Panc1 (cell line): Measurements from ENCODE around the gene ZC3H7A. TPM values are rescaled to one million over a fixed set of nuclear protein-coding genes. Genes with fewer than 3 reads are reported as not detected.

Experiments
- ATAC-seq: fragments of 200-7000 bp; cut with Tn5 transposase; 2 replicates; pipeline ENCODE4 v1.9.1; 2020; ENCODE audit warnings: mild to moderate bottlenecking, moderate library complexity
- BruUV-seq: library from RNA; stranded (reverse); fragments of 400-500 nt; replicated peaks from 2 replicates; lab custom pipeline; 2021; lab: Mats Ljungman, UMichigan
- CTCF ChIA-PET: fragments of 300-600 bp; sonication (Branson Sonifier 250); formaldehyde crosslinking; loops from one replicate; lab custom pipeline; 2022; ENCODE audit warnings: antibody characterized with exemption; lab: Charles Lee
- POLR2A ChIA-PET: fragments of 300-600 bp; sonication (Branson Sonifier 250); formaldehyde crosslinking; loops from one replicate; lab custom pipeline; 2022; ENCODE audit warnings: antibody characterized with exemption; lab: Charles Lee
- DNase-seq: peaks from one replicate; pipeline ENCODE4 v3.0.0-alpha.2; 2010; ENCODE audit warnings: low read depth, low spot score
- H3K27ac ChIP-seq: 2 replicates; pipeline ENCODE4 v1.5.1; 2011; ENCODE audit warnings: mild to moderate bottlenecking, low read length, inconsistent platforms
- H3K27me3 ChIP-seq: fragments of 200-500 bp; sonication (Bioruptor generic); 2 replicates; pipeline ENCODE4 v1.6.0; 2014; ENCODE audit warnings: low read length, inconsistent platforms; ENCODE audit not compliant: control insufficient read depth, insufficient read depth
- H3K36me3 ChIP-seq: fragments of 200-500 bp; sonication (Bioruptor generic); 2 replicates; pipeline ENCODE4 v1.5.1; 2014; ENCODE audit warnings: inconsistent platforms, mild to moderate bottlenecking, low read length, moderate library complexity; ENCODE audit not compliant: control insufficient read depth, insufficient read depth
- H3K4me1 ChIP-seq: 2 replicates; pipeline ENCODE4 v1.5.1; 2011; ENCODE audit warnings: inconsistent platforms, mild to moderate bottlenecking, low read length, moderate library complexity; ENCODE audit not compliant: control insufficient read depth, insufficient read depth
- H3K4me3 ChIP-seq, 2 experiments: 2 replicates each; pipeline ENCODE4 v1.5.1; 2011 to 2012; ENCODE audit warnings: low read depth in 2 of 2, low read length in 2 of 2, mild to moderate bottlenecking in 2 of 2, inconsistent platforms in 1 of 2, moderate library complexity in 1 of 2
- H3K9me3 ChIP-seq: fragments of 200-500 bp; sonication (Bioruptor generic); 2 replicates; pipeline ENCODE4 v1.5.1; 2014; ENCODE audit warnings: low read depth, mild to moderate bottlenecking, inconsistent platforms, low read length, moderate library complexity; ENCODE audit not compliant: control insufficient read depth, insufficient read depth
- CTCF ChIP-seq: fragments of 450-650 bp; IDR thresholded peaks from 2 replicates; pipeline ENCODE4 v1.5.1; 2017; ENCODE audit warnings: mild to moderate bottlenecking
- POLR2AphosphoS5 ChIP-seq: IDR thresholded peaks from 2 replicates; pipeline ENCODE4 v1.6.1; 2012; ENCODE audit warnings: mild to moderate bottlenecking, low read depth, low read length, moderate library complexity
- SIN3A ChIP-seq: IDR thresholded peaks from 2 replicates; pipeline ENCODE4 v1.6.1; 2012; ENCODE audit warnings: low read depth, mild to moderate bottlenecking, low read length, moderate library complexity, borderline replicate concordance; ENCODE audit not compliant: insufficient read depth
- TCF7L2 ChIP-seq: IDR thresholded peaks from 2 replicates; pipeline ENCODE4 v1.6.1; 2011; ENCODE audit warnings: mild to moderate bottlenecking, low read depth, low read length, inconsistent platforms
- in situ Hi-C: cut with HindIII; loops from 2 replicates; pipeline ENCODE4 v1.10.0; 2016; ENCODE audit warnings: low sequenced_read_pairs, low pct_unique_long_range_greater_than_20kb
- intact Hi-C: fragments of 100-400 bp; cut with micrococcal nuclease; formaldehyde crosslinking; loops from one replicate; pipeline ENCODE4 v1.10.0; 2022; ENCODE audit not compliant: unreplicated experiment
- total RNA-seq: library from RNA; stranded (reverse); gene quantifications from one replicate; pipeline ENCODE4 v1.2.1, GENCODE V29; 2021; ENCODE audit not compliant: unreplicated experiment
- TF ChIP-seq, protein P1 (sequence below), 2 experiments: IDR thresholded peaks; 2 replicates each; pipeline ENCODE4 v1.6.1; 2011 to 2012; ENCODE audit warnings: low read depth in 2 of 2, control low read depth in 1 of 2, low read length in 1 of 2, mild to moderate bottlenecking in 1 of 2, moderate library complexity in 1 of 2; ENCODE audit not compliant: insufficient read depth in 1 of 2

The ZC3H7A gene
- total RNA-seq, 1 experiment from 2014 or later, result 52.3 TPM

GRCh38 chr16:11794447-11794846 lies 2.6 kb downstream of the ZC3H7A start:
- Histone ChIP-seq H3K4me3 (0 out of 4 replicates have a peak overlapping the region, but pooled peaks of 1 of the 2 experiments have one; percentile 11), H3K36me3 (no peaks in the 10 kb centered on the region; the same call in none of the 2 replicates), H3K27me3 (no peaks in the 10 kb centered on the region), H3K9me3 (no peaks in the 10 kb centered on the region), H3K27ac (peak overlapping the region; percentile 92), H3K4me1 (peaks cover 35% of the 10 kb centered on the region)
- in situ Hi-C loops (no loop called here), intact Hi-C loops (no loop called here)
- no peak for DNase-seq
- ChIA-PET CTCF (no interaction called here), POLR2A (interaction anchor here (0.6 kb wide), 1 partner anchor 12 kb away, joined by 3 read pairs; no protein-coding TSS in a partner anchor)
- ATAC-seq, result no peak
- TF ChIP-seq SIN3A, result no peak
- TF ChIP-seq, protein P1, sequence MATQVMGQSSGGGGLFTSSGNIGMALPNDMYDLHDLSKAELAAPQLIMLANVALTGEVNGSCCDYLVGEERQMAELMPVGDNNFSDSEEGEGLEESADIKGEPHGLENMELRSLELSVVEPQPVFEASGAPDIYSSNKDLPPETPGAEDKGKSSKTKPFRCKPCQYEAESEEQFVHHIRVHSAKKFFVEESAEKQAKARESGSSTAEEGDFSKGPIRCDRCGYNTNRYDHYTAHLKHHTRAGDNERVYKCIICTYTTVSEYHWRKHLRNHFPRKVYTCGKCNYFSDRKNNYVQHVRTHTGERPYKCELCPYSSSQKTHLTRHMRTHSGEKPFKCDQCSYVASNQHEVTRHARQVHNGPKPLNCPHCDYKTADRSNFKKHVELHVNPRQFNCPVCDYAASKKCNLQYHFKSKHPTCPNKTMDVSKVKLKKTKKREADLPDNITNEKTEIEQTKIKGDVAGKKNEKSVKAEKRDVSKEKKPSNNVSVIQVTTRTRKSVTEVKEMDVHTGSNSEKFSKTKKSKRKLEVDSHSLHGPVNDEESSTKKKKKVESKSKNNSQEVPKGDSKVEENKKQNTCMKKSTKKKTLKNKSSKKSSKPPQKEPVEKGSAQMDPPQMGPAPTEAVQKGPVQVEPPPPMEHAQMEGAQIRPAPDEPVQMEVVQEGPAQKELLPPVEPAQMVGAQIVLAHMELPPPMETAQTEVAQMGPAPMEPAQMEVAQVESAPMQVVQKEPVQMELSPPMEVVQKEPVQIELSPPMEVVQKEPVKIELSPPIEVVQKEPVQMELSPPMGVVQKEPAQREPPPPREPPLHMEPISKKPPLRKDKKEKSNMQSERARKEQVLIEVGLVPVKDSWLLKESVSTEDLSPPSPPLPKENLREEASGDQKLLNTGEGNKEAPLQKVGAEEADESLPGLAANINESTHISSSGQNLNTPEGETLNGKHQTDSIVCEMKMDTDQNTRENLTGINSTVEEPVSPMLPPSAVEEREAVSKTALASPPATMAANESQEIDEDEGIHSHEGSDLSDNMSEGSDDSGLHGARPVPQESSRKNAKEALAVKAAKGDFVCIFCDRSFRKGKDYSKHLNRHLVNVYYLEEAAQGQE (IDR thresholded peaks at IDR 0.05; ENCODE audit: insufficient read depth in 1 of 2, low read depth in 2 of 2, low read length in 1 of 2), result no peak
- no peak for TF ChIP-seq POLR2AphosphoS5
- TF ChIP-seq TCF7L2, result no peak
- TF ChIP-seq CTCF, result no peak
- BruUV-seq, result no TSS peak

DNA sequence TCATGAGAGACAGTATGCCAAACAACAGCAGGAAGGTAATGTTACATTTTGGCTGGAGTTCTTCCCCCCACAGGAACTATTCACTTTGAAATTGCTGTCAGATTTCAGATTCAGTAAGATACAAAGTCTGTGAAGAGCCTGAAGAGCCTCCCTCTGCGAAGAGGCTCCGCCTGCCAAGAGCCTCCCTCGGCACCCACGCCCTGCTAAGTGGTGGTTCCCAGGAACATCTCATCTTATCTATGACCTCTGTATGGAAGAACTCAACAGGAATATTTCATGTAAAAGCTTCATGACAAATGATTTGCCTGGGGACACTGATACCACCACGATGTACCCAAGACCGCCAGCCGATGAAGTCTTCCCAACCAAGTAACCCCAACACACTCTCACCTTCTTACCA lies 3.2 kb downstream of the ZC3H7A start:
- no peaks in the 10 kb centered on the region for H3K27me3 ChIP-seq
- H3K27ac ChIP-seq, result peak overlapping the region; percentile 92
- ChIA-PET POLR2A (interaction anchor here (0.6 kb wide), 1 partner anchor 11 kb away, joined by 3 read pairs; no protein-coding TSS in a partner anchor), CTCF (no interaction called here)
- H3K36me3 ChIP-seq, result no peaks in the 10 kb centered on the region; the same call in none of the 2 replicates
- peaks cover 35% of the 10 kb centered on the region for H3K4me1 ChIP-seq
- DNase-seq (no peak), ATAC-seq (no peak)
- BruUV-seq, result no TSS peak
- intact Hi-C loops (no loop called here), in situ Hi-C loops (no loop called here)
- H3K4me3 ChIP-seq, result no peak overlapping the region
- TF ChIP-seq SIN3A, result no peak
- no peak for TF ChIP-seq TCF7L2
- no peak for TF ChIP-seq POLR2AphosphoS5
- TF ChIP-seq, protein P1 (IDR thresholded peaks at IDR 0.05; ENCODE audit: insufficient read depth in 1 of 2, low read depth in 2 of 2, low read length in 1 of 2), result no peak
- TF ChIP-seq CTCF, result no peak
- H3K9me3 ChIP-seq, result no peaks in the 10 kb centered on the region
